ENCODE measurements around the gene SFMBT2. TPM values are rescaled to one million over a fixed set of nuclear protein-coding genes. Genes with fewer than 3 reads are reported as not detected.

SFMBT2 gene
- total RNA-seq, 4 donors from 2014 or later = 7.6 to 15.4 (median 10.8) TPM

GRCh38 chr10:7428673-7429350, 18.0 kb upstream of the SFMBT2 start:
- H3K27ac ChIP-seq (replicated peaks in 1 of 4) = no peak overlapping the region
- TF ChIP-seq POLR2A (IDR thresholded peaks at IDR 0.05; ENCODE audit: low read depth) (no peak), CTCF (IDR thresholded peaks at IDR 0.05) (no peak), POLR2AphosphoS5 (IDR thresholded peaks at IDR 0.05) (no peak), EP300 (IDR thresholded peaks at IDR 0.05) (no peak)
- intact Hi-C loops (cut with DNase I) = no loop called here
- 85% methylated on average over 5 of the region's 5 CpGs for WGBS
- no peaks in the 10 kb centered on the region for H3K36me3 ChIP-seq
- no peak for DNase-seq (ENCODE audit: extremely low spot score)
- H3K4me1 ChIP-seq = peaks cover 0 to 9% (median 7%) of the 10 kb centered on the region in 4 donors
- peaks cover 0 to 8% (median 0%) of the 10 kb centered on the region in 4 donors for H3K27me3 ChIP-seq
- no peaks in the 10 kb centered on the region for H3K9me3 ChIP-seq
- H3K4me3 ChIP-seq = no peak overlapping the region

- Histone ChIP-seq H3K9me3 (no peaks in the 10 kb centered on the region), H3K27ac (replicated peaks in 1 of 4) (no peak overlapping the region), H3K36me3 (no peaks in the 10 kb centered on the region), H3K27me3 (peaks cover 0 to 16% (median 0%) of the 10 kb centered on the region in 4 donors), H3K4me1 (no peaks in the 10 kb centered on the region), H3K4me3 (no peak overlapping the region)
- intact Hi-C loops (cut with DNase I) = no loop called here
- no peak for DNase-seq (ENCODE audit: extremely low spot score)
- 82% methylated on average over 4 of the region's 4 CpGs for WGBS
- TF ChIP-seq CTCF (IDR thresholded peaks at IDR 0.05) = no peak
- no peak for TF ChIP-seq POLR2AphosphoS5 (IDR thresholded peaks at IDR 0.05)
- TF ChIP-seq EP300 (IDR thresholded peaks at IDR 0.05) = no peak
- no peak for TF ChIP-seq POLR2A (IDR thresholded peaks at IDR 0.05; ENCODE audit: low read depth)
Measured at GRCh38 chr10:7426349-7426748, 15.5 kb upstream of the SFMBT2 start.

DNA sequence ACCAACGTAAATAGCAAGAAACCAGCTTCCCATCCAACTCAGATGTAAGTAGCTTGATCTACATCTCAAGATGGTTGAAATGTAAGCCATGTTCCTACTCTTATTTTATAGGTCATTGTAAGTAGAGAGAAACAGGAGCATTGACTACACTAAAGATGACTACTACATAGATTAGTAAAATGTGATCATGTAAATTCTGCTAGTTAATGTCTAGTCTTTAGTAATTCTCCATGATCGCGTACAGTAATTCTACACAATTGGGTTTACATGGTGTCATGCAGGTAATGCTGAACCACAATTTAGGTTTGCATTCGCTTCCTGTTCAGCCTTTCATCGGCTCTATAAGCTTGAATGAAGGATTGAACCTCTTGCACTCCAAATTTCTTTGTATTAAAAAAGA, 14.9 kb upstream of the SFMBT2 start:
- Histone ChIP-seq H3K36me3 (no peaks in the 10 kb centered on the region), H3K27me3 (peaks cover 0 to 16% (median 0%) of the 10 kb centered on the region in 4 donors), H3K9me3 (no peaks in the 10 kb centered on the region), H3K27ac (replicated peaks in 1 of 4) (no peak overlapping the region), H3K4me1 (no peaks in the 10 kb centered on the region), H3K4me3 (no peak overlapping the region)
- TF ChIP-seq POLR2AphosphoS5 (IDR thresholded peaks at IDR 0.05) = no peak
- TF ChIP-seq CTCF (IDR thresholded peaks at IDR 0.05) = no peak
- no peak for TF ChIP-seq EP300 (IDR thresholded peaks at IDR 0.05)
- no peak for TF ChIP-seq POLR2A (IDR thresholded peaks at IDR 0.05; ENCODE audit: low read depth)
- WGBS = 93% methylated on average over 5 of the region's 5 CpGs
- no peak for DNase-seq (ENCODE audit: extremely low spot score)
- intact Hi-C loops (cut with DNase I) = no loop called here

DNA sequence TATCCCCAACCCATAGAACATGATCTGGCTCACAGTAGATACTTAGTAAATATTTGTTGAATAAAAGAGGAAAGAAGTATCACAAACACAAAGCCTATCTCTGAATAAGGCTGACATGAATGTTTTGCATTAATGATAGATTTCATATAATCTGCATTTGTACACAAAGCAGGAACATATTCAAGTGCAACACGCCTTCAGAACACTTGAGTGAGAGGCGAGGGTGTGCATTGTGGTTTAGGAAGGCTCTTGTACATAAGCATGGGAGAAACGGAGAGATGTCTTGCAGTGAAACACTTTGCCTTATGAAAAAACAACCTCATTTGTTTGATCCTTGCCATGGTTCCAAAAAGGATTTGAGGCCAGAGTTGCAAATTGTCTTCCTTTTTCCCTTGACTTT, 14.1 kb upstream of the SFMBT2 start:
- no peaks in the 10 kb centered on the region for H3K9me3 ChIP-seq
- H3K4me1 ChIP-seq = no peaks in the 10 kb centered on the region
- no peak overlapping the region for H3K4me3 ChIP-seq
- no peak overlapping the region for H3K27ac ChIP-seq (replicated peaks in 1 of 4)
- H3K27me3 ChIP-seq = peaks cover 0 to 18% (median 0%) of the 10 kb centered on the region in 4 donors
- no peak for DNase-seq (ENCODE audit: extremely low spot score)
- no peaks in the 10 kb centered on the region for H3K36me3 ChIP-seq
- WGBS = 83% methylated on average over 3 of the region's 3 CpGs
- no peak for TF ChIP-seq CTCF (IDR thresholded peaks at IDR 0.05)
- intact Hi-C loops (cut with DNase I) = no loop called here

- TF ChIP-seq POLR2AphosphoS5 (IDR thresholded peaks at IDR 0.05) (no peak), EP300 (IDR thresholded peaks at IDR 0.05) (no peak), CTCF (IDR thresholded peaks at IDR 0.05) (no peak), POLR2A (IDR thresholded peaks at IDR 0.05; ENCODE audit: low read depth) (no peak)
- H3K9me3 ChIP-seq = no peaks in the 10 kb centered on the region
- intact Hi-C loops (cut with DNase I) = no loop called here
- no peak overlapping the region for H3K27ac ChIP-seq (replicated peaks in 1 of 4)
- H3K36me3 ChIP-seq = no peaks in the 10 kb centered on the region
- DNase-seq (ENCODE audit: extremely low spot score) = no peak
- no peaks in the 10 kb centered on the region for H3K4me1 ChIP-seq
- peaks cover 0 to 19% (median 0%) of the 10 kb centered on the region in 4 donors for H3K27me3 ChIP-seq
- no peak overlapping the region for H3K4me3 ChIP-seq
- 81% methylated on average over 10 of the region's 12 CpGs for WGBS
Measured at GRCh38 chr10:7424315-7424714, 13.5 kb upstream of the SFMBT2 start.

All from esophagus muscularis mucosa (tissue), 4 donors.